ENCODE data around the gene HS1BP3. TPM values are rescaled to one million over a fixed set of nuclear protein-coding genes. Genes with fewer than 3 reads are reported as not detected.

Gene HS1BP3, protein sequence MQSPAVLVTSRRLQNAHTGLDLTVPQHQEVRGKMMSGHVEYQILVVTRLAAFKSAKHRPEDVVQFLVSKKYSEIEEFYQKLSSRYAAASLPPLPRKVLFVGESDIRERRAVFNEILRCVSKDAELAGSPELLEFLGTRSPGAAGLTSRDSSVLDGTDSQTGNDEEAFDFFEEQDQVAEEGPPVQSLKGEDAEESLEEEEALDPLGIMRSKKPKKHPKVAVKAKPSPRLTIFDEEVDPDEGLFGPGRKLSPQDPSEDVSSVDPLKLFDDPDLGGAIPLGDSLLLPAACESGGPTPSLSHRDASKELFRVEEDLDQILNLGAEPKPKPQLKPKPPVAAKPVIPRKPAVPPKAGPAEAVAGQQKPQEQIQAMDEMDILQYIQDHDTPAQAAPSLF
- 10.3 TPM for polyA plus RNA-seq (ENCODE audit: insufficient read length)

DNA sequence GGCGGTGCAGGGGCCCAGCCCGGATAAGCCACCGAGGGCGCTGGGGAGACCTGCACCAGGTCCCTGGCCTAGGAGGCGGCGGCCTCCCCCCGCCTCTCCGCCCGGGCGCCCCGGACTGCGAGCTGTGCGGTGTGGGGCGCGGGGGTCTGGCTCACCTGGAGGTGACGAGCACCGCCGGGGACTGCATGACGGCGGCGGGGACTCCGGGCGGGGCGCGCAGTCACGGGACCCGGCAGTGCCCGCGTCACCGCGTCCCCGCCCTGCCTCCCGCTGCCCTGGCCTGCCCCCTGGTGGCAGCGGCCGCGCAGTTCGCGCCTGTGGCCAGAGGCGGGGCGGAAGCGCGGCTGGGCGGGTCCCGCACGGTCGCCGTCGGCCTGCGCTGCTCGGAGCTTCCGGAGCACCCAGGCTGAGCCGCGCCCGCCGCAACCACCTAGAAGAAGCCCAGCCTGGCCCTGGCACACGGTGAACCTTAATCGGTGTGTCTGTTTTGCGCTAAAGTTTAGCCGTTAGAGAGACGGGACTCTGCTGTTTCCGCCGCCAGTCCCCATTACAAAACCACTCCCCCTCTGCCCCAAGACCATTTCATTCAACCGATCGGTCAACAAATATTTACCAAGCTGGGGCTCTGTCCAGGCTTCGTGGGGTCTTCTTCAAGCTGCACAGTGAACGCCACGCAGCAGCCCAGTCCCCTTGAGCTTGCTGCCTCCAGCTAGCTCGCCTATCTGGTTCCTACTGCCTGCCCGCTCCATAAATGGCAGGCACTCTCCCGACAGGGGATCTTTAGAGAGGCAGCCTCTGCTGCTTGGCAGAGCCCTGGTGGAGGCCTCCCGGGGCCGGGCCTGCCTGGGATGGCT is at the start of gene HS1BP3:
Gene HS1BP3 (minus strand): TSS at position 222 of the 854 bp plus-strand sequence. CDS start 35 bp downstream, at position 187.
- peak; percentile 93 for DNase-seq

DNA sequence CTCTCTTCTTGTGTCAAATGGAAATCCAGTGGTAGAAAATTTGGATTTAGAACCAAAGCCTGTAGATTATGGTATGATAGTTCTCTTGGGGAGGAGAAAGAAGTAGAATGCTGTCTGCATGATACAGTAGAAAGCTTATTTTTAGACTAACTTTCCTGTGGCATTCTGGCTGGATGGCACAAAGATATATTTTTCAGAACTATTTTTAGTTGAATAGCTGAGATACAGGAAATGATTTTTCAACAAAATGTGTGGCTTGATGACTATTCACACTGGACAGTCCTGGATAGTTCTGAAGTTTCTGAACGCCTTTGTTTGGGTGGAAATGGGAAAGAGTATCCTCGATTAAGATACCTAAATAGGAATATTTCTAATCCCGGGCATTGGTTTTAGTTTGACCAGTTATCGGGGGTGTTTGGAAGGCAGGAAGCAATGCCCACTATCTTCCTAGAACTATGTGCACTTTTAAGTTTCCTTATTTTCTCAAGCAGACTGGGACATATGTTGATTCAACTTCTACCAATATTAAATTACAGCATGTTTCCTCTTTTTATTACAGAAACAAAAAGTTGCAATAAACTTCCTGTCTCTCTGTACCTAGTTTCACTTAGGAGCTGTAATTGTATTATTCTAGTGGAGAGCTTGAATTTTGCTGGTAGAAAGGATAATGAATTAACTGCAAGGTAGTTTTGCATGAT is 48.2 kb upstream of the HS1BP3 start:
- no peak for DNase-seq

DNA sequence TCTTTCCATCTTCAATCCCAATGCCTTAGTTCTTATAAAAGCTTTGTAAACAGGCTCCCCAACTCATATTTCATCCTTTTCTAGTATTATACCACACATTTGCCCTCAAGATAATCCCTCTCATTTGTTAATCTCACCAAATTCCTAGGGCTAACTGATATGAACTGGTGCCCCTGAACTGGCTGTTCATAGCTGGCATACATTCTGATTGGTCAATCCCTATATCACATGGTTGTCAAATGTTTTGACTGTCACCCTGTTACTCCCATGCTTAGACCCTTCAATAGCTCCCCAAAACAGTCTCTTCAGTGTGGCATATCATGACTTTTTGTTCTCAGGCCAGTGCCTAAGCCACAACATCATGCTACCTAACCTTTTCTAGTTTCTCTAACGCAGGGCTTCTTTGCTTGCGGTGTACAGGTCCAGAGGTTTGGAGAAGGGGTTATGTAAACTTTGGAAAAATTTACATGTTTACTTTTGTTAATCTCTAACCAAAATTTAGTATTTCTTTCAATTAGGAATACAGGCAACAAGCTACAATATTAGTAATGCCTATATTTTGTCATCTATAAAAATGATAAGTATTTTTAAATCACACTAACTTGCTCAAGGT is 46.5 kb upstream of the HS1BP3 start:
- no peak for DNase-seq

DNA sequence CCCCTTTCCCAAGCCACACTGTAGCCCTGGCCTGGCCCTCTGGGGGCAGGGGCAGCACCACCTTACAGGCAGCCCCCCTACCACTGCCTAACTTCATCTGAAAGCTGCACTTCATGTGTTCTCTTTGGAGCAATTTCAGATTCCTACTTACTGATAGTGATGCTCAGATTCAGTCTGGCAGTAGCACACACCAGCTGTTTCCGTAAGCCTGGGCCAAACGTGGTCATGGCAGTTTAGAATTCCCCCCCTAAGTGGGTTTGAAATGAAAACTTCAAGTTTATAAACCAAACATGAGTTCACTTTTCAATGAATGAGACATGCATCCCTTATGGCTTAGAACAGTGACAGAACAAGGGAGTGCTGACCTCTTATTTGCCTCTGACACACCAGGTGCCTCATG is 45.5 kb upstream of the HS1BP3 start:
- DNase-seq, result no peak

DNA sequence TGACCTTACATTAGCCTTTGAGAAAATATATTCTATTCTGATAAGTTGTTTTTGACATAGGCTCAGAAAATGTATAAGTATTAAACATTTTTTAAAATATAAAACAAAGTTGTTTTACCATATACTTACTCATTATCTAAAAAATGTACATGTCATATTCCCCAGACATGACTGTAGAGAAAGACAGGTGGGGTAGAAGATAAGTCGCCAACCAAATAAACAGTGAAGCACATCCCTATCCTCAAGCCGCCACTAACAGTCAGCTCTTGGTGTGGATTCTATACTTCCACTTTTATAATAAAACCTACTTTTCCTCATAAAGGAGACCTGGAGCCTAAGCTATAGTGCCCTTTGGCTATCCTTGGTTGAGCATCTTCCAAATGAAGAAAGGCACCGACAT is 42.4 kb upstream of the HS1BP3 start:
- DNase-seq, result no peak

DNA sequence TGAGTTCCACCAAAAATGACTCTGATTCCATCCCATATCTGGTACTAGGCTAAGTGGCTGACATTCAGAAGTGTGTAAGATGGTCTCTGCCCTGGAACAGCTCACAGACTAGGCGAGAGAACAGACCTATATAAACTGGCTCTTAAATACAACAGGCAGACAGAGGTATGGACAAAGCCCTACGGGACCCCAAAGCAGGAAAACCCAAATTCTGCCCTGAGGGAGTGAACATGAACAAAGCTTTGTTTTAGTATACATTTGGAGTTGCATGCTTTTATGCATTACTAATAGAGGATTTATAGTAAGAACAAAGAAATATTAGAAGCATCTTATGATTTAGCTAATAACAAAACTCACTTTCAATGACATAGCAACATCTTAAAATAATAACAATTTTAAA is 41.2 kb upstream of the HS1BP3 start:
- no peak for DNase-seq

DNA sequence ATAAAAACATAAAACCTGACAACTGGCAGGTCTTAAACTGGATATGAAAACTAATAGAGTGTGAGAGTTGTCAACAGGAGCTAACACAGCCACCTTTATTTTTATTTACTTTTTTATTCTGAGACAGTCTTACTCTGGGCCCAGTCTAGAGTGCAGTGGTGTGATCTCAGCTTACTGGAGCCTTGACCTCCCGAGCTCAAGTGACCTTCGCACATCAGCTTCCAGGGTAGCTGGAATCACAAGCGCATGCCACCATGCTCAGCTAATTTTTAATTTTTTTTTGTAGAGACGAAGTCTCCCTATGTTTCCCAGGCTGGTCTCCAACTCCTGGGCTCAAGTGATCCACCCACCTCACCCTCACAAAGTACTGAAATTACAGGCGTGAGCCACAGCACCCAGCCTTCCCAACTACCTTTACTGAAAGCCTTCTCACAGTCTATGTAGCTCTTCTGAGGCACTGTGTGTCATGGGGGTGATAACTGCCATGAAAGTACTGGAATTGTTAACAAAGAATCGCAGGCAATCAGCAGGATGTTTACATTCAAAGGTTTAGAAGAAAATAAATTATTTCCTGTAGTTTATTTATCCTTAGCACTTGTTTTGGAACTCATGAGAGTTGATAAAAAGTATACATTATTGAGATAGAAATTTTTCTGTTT is 40.3 kb upstream of the HS1BP3 start:
- no peak for DNase-seq

DNA sequence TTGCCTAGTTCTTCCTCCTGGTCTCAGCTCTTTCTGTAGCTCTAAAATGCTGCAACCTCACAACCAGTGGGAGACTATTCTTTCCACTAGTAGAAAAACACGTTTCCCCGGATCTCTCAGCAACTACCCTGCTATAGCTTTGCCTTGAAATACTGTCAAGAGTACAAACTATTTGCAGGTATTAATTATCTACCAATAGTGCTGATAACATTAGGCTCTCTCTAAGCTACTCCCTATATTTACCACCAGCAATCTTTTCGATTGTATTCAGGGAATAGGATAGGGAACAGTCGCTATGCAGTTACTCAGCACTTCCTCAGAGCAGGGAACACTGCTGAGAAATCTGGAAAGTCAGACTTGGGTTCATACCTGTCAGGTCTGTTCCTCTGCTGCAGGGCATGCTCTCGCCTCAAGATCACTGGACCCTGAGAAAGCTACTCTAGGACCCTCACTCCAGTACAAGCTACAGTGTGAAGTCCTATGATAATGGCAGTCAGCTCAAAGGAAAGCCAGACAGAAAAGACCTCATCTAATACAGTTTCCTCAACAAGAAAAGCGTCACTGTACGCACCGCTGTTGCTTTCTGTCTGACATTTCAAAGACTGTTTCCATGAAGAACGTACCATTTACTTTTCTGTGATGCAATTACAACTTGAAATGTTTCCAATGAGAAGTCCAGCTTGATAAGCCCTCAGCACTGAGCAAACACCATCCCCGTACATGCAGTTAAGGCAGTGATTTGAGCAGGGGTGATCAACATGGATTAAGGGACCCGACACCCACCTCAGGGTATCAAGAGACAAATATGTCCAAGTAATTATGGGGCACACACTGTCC is 38.7 kb upstream of the HS1BP3 start:
- no peak for DNase-seq

DNA sequence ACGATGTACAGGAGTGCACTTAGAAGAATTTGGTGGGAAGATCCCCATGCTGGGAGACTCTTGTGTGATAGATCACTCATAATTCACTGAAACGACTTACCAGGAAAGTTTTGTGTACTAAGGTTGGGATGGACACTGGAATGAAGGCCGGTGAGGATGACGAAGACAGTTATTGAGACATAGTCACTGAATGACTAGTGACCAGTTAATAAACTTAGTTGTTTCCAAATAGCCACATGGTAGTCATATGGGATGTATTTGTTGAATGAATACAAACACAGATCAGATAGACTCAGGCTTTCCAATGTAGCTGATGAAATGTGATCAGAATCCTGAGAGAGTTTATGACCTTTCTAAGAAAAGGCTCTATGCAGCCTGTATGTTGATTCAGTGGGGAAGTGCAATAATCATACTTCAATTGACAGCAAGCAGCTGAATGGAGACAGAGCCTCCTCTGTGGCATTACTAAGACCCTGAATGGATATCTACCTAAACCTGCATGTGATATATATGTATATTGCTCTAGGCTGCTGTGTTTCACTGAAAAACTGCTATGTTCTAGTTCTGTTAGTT is 36.4 kb upstream of the HS1BP3 start:
- DNase-seq, result no peak

DNA sequence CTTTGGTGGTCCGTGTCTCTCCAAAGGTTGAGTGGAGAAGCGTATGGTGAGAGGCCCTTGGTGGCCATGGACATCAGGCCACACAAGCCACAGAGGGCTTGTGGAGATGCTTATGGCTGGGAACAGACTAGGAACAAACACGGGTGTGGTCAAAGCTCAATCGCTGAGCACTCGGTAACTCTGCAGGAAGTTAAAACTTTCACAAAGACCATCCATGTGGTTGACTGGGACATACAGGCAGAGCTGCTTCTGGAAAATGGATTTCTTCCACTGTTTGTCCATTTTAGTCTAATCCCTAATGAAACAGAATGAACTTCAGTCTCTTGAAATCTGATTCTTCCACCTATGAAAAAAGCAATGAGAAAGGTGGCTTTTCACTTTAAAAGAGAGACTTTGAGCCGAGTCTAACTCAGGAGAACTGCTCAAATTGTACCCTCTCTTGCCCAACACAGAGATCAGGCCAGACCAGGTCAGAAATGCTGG is 33.7 kb upstream of the HS1BP3 start:
- no peak for DNase-seq

DNA sequence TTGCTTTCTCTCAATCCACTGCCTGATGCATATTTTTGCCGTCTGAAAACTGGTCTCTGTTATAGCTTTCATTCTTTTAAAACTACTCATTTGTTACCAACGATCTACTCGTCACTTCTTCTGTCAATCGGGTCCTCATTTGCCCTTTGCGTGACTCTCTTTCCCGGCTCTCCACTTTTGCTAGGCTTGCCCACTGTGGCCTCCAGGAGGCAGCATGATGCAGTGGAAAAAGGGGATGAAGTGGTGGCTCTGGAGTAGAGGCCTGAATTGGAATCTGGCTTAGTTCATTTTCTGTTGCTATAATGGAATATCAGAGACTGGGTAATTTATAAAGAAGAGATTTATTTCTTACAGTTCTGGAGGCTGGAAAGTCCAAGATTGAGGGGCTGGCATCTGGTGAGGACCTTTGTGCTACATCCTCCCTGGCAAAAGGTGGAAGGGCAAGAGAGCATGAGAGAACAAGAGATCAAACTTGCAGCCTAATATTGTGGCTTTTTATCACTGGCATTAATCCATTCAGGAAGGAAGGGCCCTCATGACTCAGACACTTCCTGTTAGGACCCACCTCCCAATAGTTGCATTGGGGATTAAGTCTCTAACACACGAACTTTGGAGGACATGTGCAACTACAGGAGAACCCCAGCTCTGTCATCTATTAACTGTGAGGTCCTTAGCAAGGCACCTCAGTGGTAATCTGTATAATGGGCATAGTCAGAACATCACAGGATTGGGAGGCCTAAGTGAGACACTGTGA is 31.4 kb upstream of the HS1BP3 start:
- DNase-seq, result no peak

DNA sequence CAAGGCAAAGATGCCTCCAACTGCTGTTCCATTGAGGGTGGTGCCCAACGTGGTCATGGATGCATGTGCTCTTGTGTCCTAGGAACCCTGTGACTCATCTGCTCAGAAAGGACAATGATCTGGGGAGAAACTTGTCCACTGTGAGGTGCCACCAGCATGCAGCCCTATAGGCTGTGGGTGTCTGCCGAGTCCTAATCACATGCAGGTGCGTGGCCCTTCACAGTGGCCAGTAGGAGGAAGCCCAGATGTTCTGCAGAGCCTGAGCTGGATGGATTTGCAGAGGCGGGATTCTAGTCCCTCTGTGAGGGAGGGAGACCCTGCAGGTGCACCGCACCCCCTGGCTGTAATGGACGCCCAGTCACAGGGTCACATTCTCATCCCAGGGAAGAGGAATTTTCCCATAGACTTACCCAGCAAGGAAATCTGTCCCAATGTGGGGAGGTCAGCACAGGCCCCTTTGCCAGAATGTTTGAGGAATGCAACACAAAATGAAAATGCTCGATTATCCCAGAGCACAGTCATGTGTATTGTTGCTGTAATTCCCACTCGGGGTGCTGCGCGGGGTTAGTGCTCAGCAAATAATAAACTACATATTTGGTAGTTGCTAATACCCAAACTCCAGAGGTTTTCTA is 30.0 kb upstream of the HS1BP3 start:
- no peak for DNase-seq

DNA sequence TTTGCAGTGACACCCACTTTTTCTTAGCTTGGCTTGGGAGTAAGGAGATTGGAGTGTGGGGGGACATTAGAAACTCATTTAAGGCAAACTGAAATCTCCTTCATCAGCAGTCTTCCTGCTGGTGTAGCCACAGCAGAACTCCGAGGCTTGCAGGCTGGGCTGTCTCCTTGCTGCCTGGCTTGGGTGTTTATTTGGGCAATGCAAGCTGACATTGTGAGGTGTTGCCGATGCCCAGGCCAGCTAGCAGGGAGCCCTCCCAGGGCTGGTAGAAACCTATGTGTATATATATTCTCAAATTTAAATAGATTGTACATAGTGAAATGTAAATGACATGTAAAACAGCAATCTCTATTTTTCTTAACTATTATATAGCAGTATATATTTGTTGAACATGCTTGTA is 27.9 kb upstream of the HS1BP3 start:
- no peak for DNase-seq

DNA sequence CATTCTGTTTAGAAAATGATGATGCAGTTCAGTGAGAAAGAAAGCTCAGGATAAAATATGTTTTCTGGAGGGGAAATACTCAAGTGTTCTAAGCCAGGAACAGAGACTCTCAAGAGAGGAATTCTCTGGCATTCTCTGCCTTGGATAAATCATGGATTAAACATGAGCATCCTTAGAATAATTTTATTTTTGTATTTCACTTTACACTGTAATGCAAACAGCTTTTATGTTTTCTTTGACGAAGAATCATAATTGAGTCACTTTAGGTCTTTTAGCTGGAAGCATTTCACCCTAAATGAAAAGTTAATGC is 27.1 kb upstream of the HS1BP3 start:
- DNase-seq, result no peak

DNA sequence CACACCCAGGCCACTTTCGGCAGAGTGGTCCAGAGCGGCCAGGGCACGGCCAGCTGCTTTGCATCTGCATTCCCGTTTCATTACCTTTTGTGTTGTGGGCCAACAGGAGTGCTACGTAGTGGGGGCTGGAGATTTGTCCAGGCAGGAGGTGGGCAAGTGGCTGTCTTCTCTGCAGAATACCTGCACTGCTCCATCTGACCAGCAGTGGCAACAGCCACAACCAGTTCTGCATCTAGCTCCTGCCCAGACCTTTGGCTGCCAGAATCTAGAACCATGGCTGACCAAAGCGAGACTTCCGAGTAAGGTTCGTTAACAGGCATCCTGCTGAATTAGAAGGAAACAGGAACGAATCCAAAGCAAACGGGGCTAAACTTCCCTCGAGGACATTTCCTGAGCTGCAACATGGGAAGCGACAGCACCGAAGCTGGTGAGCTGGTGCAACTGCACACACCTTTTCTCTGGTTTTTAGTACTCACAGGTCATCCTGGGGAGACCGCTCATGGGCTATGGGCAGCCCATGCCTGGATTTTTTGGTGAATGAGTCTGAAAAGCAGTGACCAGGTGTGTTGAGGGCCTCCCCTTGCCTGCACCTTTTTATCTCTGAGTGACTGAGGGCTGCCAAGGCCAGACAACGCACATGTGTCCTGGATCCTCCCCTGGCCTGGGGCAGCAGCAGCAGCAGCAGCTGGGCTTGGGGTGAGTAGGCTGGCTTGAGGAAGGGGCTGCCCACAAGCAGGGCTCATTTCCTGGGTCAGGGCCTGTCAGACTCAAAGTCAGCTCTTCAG is 26.6 kb upstream of the HS1BP3 start:
- no peak for DNase-seq

DNA sequence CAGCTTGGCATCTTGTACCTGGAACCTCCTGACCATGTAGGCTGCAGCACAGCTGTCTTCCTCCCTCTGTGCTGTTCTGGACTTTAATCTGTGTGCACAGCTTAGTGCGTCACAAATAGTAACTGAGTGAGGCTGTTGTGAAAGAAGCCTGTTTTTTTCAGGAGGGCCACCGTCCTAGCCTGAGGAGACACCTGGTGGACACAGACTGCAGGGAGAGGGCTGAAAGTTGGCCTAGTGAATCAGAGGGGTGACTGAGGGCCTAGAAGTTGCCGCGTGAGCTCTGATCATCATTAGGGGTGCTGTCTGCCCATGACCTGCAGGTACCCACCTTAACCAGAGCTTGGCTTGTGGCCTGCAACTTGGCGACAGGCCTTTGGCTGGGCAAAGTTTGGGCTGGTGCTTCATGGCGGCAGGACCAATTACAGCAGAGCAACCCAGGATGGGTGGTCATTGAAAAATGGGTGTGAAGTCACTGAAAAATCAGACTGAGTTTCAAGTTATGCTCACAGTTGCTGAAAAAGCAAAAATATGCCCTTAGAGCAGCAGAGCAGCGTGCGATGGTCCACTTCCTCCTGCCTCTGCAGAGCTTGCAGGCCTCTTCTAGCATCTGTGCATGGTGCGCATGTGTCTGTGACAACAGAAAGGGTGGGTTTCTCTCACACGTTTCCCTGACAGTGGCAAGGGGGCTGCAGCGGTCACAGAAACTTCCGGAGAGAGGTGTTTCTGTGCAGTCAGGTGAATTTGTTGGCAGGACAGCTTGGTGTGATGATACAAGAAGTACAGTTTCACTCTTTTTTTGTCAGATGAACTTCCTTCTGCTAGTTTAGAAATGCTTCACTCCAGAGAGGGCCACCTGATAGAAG is 25.7 kb upstream of the HS1BP3 start:
- DNase-seq, result no peak

DNA sequence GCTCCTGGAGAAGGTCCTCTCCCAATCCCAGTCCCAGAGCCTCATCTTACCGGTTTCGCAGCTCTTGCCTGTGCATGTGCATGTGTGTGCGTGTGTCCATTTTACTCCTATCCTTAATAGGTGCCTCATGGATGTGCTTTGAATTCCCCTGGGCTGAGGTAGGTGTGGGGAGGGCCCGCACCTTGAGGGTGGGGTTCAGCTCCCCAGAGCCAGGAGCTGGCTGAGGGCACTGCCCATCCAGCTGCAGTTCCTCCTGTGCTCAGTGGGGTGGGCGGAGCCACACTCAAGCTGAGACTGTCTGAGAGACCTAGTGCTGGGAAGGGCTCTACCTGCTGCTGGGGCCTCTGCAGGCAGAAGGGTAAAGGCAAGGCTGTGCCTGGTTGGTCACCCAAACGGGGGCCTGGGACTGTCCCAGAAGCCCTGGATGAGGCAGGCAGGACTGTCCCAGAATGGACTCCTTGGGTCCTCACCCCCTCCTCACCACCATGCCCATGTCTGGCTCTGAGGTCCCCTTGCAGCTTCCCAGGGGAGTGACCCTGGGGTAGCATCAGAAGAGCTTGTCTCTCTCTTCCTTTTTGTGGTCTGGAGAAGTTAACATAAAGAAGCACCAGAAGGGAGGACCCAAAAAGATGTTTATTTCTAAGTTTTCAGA is 24.9 kb upstream of the HS1BP3 start:
- no peak for DNase-seq

All from hindlimb muscle (tissue), 1 donor.